HepG2 (cell line): Measurements from ENCODE around the gene NCOA6. TPM values are rescaled to one million over a fixed set of nuclear protein-coding genes. Genes with fewer than 3 reads are reported as not detected.
A peak's percentile ranks its signal among the peaks of the same experiment; 100 is the strongest.

Experiments used
- ATAC-seq: fragments of 200-7000 bp; cut with Tn5 transposase; 3 replicates; pipeline ENCODE4 v1.9.1; 2020; ENCODE audit warnings: mild to moderate bottlenecking, moderate library complexity
- BruUV-seq: library from RNA; stranded (reverse); fragments of 400-500 nt; replicated peaks from 2 replicates; lab custom pipeline; 2021; lab: Mats Ljungman, UMichigan
- CTCF ChIA-PET: fragments of 300-600 bp; formaldehyde crosslinking; extraction: SDS; loops from one replicate; lab custom pipeline; 2021; ENCODE audit warnings: low total read pairs, inconsistent platforms, low intra/inter-chr PET ratio; lab: Yijun Ruan, JAX
- POLR2A ChIA-PET: fragments of 350-600 bp; sonication (Branson Sonifier 250); formaldehyde crosslinking; loops from one replicate; lab custom pipeline; 2020; ENCODE audit warnings: antibody characterized with exemption, inconsistent platforms; lab: Yijun Ruan, JAX
- DNase-seq: peaks from one replicate; pipeline ENCODE4 v3.0.0-alpha.2; 2015; ENCODE audit warnings: low spot score
- FAIRE-seq: peaks from 3 replicates; lab custom pipeline; 2011; peaks lifted over from hg19 to GRCh38; lab: Jason Lieb, UNC
- H2AFZ ChIP-seq: one replicate; pipeline ENCODE4 v1.6.1; 2011; ENCODE audit warnings: low read length, inconsistent platforms
- H3K27ac ChIP-seq: fragments of 300-600 bp; 3 replicates; pipeline ENCODE4 v1.8.0; 2011; ENCODE audit warnings: mixed run types, mild to moderate bottlenecking, mixed read lengths, low read length, inconsistent platforms; ENCODE audit not compliant: insufficient read depth; ENCODE audit errors: extremely low read length
- H3K27me3 ChIP-seq, 2 experiments: fragments of 200-600 bp in 1 of 2; 2 replicates in 1 of 2; 3 replicates in 1 of 2; pipeline versions ENCODE4 v1.6.0 to v1.8.0; 2011; ENCODE audit warnings: low read length in 2 of 2, mild to moderate bottlenecking in 2 of 2, moderate library complexity in 2 of 2, inconsistent platforms in 1 of 2; ENCODE audit not compliant: insufficient read depth in 2 of 2, control insufficient read depth in 1 of 2
- H3K36me3 ChIP-seq, 2 experiments: fragments of 200-600 bp in 1 of 2; replicated peaks in 1 of 2; 2 replicates in 1 of 2; 3 replicates in 1 of 2; pipeline versions ENCODE4 v1.5.1 to v1.8.0; 2011; ENCODE audit warnings: low read length in 2 of 2, inconsistent platforms in 1 of 2; ENCODE audit not compliant: insufficient read depth in 2 of 2, control insufficient read depth in 1 of 2
- H3K4me1 ChIP-seq: 2 replicates; pipeline ENCODE4 v1.5.1; 2012; ENCODE audit warnings: low read length, inconsistent platforms; ENCODE audit not compliant: insufficient read depth
- H3K4me2 ChIP-seq: 2 replicates; pipeline ENCODE4 v1.6.0; 2011; ENCODE audit warnings: low read depth, low read length, inconsistent platforms
- H3K4me3 ChIP-seq, 3 experiments: fragments of 200-600 bp in 1 of 3; sonication (generic), shearing (Covaris generic) in 1 of 3; replicated peaks in 1 of 3; 2 replicates each; pipeline ENCODE4 v1.5.1; 2011 to 2016; ENCODE audit warnings: low read length in 3 of 3, inconsistent platforms in 2 of 3, low read depth in 2 of 3, mild to moderate bottlenecking in 2 of 3, control low read depth in 1 of 3, mixed read lengths in 1 of 3; ENCODE audit not compliant: insufficient read depth in 1 of 3
- H3K79me2 ChIP-seq: one replicate; pipeline ENCODE4 v1.6.1; 2011; ENCODE audit warnings: low read length, inconsistent platforms; ENCODE audit not compliant: insufficient read depth
- H3K9ac ChIP-seq: 2 replicates; pipeline ENCODE4 v1.6.0; 2011; ENCODE audit warnings: mild to moderate bottlenecking, low read depth, low read length, inconsistent platforms; ENCODE audit not compliant: insufficient read depth
- H3K9me3 ChIP-seq: 2 replicates; pipeline ENCODE4 v1.5.1; 2012; ENCODE audit warnings: mild to moderate bottlenecking, low read length
- H4K20me1 ChIP-seq: 2 replicates; pipeline ENCODE4 v1.6.0; 2011; ENCODE audit warnings: inconsistent platforms, mild to moderate bottlenecking, low read length, moderate library complexity; ENCODE audit not compliant: insufficient read depth
- HOXD1 ChIP-seq: sonication (generic); formaldehyde crosslinking; IDR thresholded peaks from 2 replicates; pipeline ENCODE4 v1.5.0; 2020; ENCODE audit warnings: missing genetic modification reagents
- PAF1 ChIP-seq: IDR thresholded peaks from 2 replicates; pipeline ENCODE4 v1.6.1; 2016; ENCODE audit warnings: missing genetic modification reagents, missing compliant biosample characterization
- POLR2A ChIP-seq, 2 experiments: IDR thresholded peaks; 2 replicates each; pipeline ENCODE4 v1.6.1; 2011; ENCODE audit warnings: low read depth in 2 of 2, low read length in 2 of 2, mild to moderate bottlenecking in 1 of 2, moderate library complexity in 1 of 2; ENCODE audit not compliant: insufficient read depth in 1 of 2
- POLR2AphosphoS2 ChIP-seq: IDR thresholded peaks from 2 replicates; pipeline ENCODE4 v1.6.1; 2011; ENCODE audit warnings: low read depth, low read length, improper control_type of control experiment
- RAD21 ChIP-seq: fragments of 450-650 bp; formaldehyde crosslinking; IDR thresholded peaks from 2 replicates; pipeline ENCODE4 v1.5.0; 2020; ENCODE audit warnings: mild to moderate bottlenecking
- RARA ChIP-seq: IDR thresholded peaks from 2 replicates; pipeline ENCODE4 v1.6.1; 2016; ENCODE audit warnings: missing genetic modification reagents, missing compliant biosample characterization
- RFX1 ChIP-seq: fragments of 450-650 bp; IDR thresholded peaks from 2 replicates; pipeline ENCODE4 v1.6.1; 2017
- SNRNP70 ChIP-seq: fragments of 200-400 bp; formaldehyde crosslinking; IDR thresholded peaks from 2 replicates; pipeline ENCODE4 v1.6.1; 2017; ENCODE audit warnings: mild to moderate bottlenecking, low read depth, low read length, moderate library complexity
- SRY ChIP-seq: sonication (generic); formaldehyde crosslinking; IDR thresholded peaks from 2 replicates; pipeline ENCODE4 v1.8.0; 2022; ENCODE audit warnings: mild to moderate bottlenecking, missing genetic modification reagents
- ZBTB7A ChIP-seq: sonication (generic); formaldehyde crosslinking; IDR thresholded peaks from 2 replicates; pipeline ENCODE4 v1.8.0; 2022; ENCODE audit warnings: mild to moderate bottlenecking, missing genetic modification reagents
- ZNF282 ChIP-seq: fragments of 450-650 bp; IDR thresholded peaks from 2 replicates; pipeline ENCODE4 v1.6.1; 2018; ENCODE audit not compliant: partially characterized antibody
- ZNF33B ChIP-seq: sonication (generic); formaldehyde crosslinking; IDR thresholded peaks from 2 replicates; pipeline ENCODE4 v1.5.1; 2020; ENCODE audit warnings: mild to moderate bottlenecking, missing genetic modification reagents
- ZNF777 ChIP-seq: sonication (generic); formaldehyde crosslinking; IDR thresholded peaks from 2 replicates; pipeline ENCODE4 v1.4.0; 2020; ENCODE audit warnings: missing genetic modification reagents
- WGBS: methylation state at CpG from one replicate; pipeline ENCODE4 v1.1.6; 2017; ENCODE audit warnings: low lambda C conversion rate; 5-methylcytosine and 5-hydroxymethylcytosine counted together
- in situ Hi-C: cut with HindIII; loops from 2 replicates; pipeline ENCODE4 v1.10.0; 2017; ENCODE audit warnings: low pct_unique_long_range_greater_than_20kb; ENCODE audit not compliant: extremely low pct_ligation_motif_present
- intact Hi-C: fragments of 100-400 bp; cut with micrococcal nuclease; formaldehyde crosslinking; loops from one replicate; pipeline ENCODE4 v1.10.0; 2022; ENCODE audit not compliant: unreplicated experiment
- polyA plus RNA-seq, 8 experiments: library from polyadenylated mRNA; depleted of rRNA in 3 of 8; stranded (reverse) in 7 of 8; unstranded in 1 of 8; fragments of >200 nt; fragmentation: Illumina TruSeq in 4 of 8; extraction: Trizol in 4 of 8; gene quantifications; 2 replicates each; pipeline versions ENCODE4 v1.2.1 to v1.2.3, GENCODE V29; 2011 to 2016; ENCODE audit warnings: low read depth in 4 of 8, missing spikeins in 1 of 8, mixed read lengths in 1 of 8; ENCODE audit not compliant: insufficient read depth in 1 of 8
- total RNA-seq, 5 experiments: library from RNA; depleted of rRNA; stranded (reverse); fragments of >200 nt; fragmentation: Illumina TruSeq; extraction: Trizol; gene quantifications; 2 replicates each; pipeline ENCODE4 v1.2.3, GENCODE V29; 2016; ENCODE audit warnings: low read depth in 1 of 5
- TF ChIP-seq, protein P1 (sequence below): fragments of 450-650 bp; IDR thresholded peaks from 2 replicates; pipeline ENCODE4 v1.6.1; 2017; ENCODE audit warnings: mild to moderate bottlenecking
- TF ChIP-seq, protein P2 (sequence below): sonication (generic); formaldehyde crosslinking; IDR thresholded peaks from 2 replicates; pipeline ENCODE4 v1.5.1; 2020; ENCODE audit warnings: mild to moderate bottlenecking, missing genetic modification reagents, moderate library complexity
- TF ChIP-seq, protein P3 (sequence below): sonication (generic); formaldehyde crosslinking; conservative IDR thresholded peaks from 2 replicates; pipeline ENCODE4 v1.8.0; 2022; ENCODE audit warnings: missing genetic modification reagents

The NCOA6 gene
- total and polyA plus RNA-seq, 2 of the 13 experiments (the other 11 are each of a cell fraction or from before 2014, with no cell fraction given), result 11.2 to 29.3 TPM

GRCh38 chr20:34710861-34711574 is 114.4 kb downstream of the NCOA6 start:
- H2AFZ ChIP-seq, result no peak overlapping the region
- peaks cover 3 to 16% of the 10 kb centered on the region in 2 experiments; a peak in 4 of 5 replicates for H3K36me3 ChIP-seq
- ChIA-PET POLR2A (interaction anchor here (0.6 to 1.4 kb wide), 3 partner anchors 34 to 89 kb away, joined by 3 to 6 read pairs (median 5); partner anchors contain the start of gene PIGU), CTCF (no interaction called here)
- in situ Hi-C loops, result loop anchor here (5.0 kb wide), 1 partner anchor 174 kb away; no protein-coding TSS in a partner anchor
- H3K4me2 ChIP-seq, result no peak overlapping the region
- peaks cover 79% of the 10 kb centered on the region for H3K4me1 ChIP-seq
- no peak overlapping the region for H3K4me3 ChIP-seq
- FAIRE-seq (no peak), DNase-seq (no peak), ATAC-seq (peak; percentile 2)
- peaks cover 5% of the 10 kb centered on the region for H3K79me2 ChIP-seq
- WGBS, result 93% methylated on average over 9 of the region's 9 CpGs
- H4K20me1 ChIP-seq, result no peaks in the 10 kb centered on the region
- TF ChIP-seq ZNF777 (CRISPR knock-in tag) (no peak), POLR2A (IDR thresholded peaks at IDR 0.05; ENCODE audit: insufficient read depth in 1 of 2, low read depth in 2 of 2, low read length in 2 of 2) (peak in 1 of 2 experiments; percentile 40; a peak in 2 of 4 replicates), ZNF282 (peak; percentile 4), SNRNP70 (no peak), SRY (CRISPR knock-in tag) (no peak), PAF1 (no peak; the same call in 1 of the 2 replicates), RARA (CRISPR knock-in tag) (no peak), POLR2AphosphoS2 (peak; percentile 83), ZBTB7A (CRISPR knock-in tag) (no peak), HOXD1 (CRISPR knock-in tag) (no peak), RFX1 (0 out of 2 replicates have a peak, but pooled peaks have one; percentile 3), RAD21 (CRISPR knock-in tag) (0 out of 2 replicates have a peak, but pooled peaks have one; percentile 5), ZNF33B (CRISPR knock-in tag) (no peak)
- TF ChIP-seq, protein P1, sequence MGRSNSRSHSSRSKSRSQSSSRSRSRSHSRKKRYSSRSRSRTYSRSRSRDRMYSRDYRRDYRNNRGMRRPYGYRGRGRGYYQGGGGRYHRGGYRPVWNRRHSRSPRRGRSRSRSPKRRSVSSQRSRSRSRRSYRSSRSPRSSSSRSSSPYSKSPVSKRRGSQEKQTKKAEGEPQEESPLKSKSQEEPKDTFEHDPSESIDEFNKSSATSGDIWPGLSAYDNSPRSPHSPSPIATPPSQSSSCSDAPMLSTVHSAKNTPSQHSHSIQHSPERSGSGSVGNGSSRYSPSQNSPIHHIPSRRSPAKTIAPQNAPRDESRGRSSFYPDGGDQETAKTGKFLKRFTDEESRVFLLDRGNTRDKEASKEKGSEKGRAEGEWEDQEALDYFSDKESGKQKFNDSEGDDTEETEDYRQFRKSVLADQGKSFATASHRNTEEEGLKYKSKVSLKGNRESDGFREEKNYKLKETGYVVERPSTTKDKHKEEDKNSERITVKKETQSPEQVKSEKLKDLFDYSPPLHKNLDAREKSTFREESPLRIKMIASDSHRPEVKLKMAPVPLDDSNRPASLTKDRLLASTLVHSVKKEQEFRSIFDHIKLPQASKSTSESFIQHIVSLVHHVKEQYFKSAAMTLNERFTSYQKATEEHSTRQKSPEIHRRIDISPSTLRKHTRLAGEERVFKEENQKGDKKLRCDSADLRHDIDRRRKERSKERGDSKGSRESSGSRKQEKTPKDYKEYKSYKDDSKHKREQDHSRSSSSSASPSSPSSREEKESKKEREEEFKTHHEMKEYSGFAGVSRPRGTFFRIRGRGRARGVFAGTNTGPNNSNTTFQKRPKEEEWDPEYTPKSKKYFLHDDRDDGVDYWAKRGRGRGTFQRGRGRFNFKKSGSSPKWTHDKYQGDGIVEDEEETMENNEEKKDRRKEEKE, result no peak
- TF ChIP-seq, protein P2, sequence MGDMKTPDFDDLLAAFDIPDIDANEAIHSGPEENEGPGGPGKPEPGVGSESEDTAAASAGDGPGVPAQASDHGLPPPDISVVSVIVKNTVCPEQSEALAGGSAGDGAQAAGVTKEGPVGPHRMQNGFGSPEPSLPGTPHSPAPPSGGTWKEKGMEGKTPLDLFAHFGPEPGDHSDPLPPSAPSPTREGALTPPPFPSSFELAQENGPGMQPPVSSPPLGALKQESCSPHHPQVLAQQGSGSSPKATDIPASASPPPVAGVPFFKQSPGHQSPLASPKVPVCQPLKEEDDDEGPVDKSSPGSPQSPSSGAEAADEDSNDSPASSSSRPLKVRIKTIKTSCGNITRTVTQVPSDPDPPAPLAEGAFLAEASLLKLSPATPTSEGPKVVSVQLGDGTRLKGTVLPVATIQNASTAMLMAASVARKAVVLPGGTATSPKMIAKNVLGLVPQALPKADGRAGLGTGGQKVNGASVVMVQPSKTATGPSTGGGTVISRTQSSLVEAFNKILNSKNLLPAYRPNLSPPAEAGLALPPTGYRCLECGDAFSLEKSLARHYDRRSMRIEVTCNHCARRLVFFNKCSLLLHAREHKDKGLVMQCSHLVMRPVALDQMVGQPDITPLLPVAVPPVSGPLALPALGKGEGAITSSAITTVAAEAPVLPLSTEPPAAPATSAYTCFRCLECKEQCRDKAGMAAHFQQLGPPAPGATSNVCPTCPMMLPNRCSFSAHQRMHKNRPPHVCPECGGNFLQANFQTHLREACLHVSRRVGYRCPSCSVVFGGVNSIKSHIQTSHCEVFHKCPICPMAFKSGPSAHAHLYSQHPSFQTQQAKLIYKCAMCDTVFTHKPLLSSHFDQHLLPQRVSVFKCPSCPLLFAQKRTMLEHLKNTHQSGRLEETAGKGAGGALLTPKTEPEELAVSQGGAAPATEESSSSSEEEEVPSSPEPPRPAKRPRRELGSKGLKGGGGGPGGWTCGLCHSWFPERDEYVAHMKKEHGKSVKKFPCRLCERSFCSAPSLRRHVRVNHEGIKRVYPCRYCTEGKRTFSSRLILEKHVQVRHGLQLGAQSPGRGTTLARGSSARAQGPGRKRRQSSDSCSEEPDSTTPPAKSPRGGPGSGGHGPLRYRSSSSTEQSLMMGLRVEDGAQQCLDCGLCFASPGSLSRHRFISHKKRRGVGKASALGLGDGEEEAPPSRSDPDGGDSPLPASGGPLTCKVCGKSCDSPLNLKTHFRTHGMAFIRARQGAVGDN (CRISPR knock-in tag), result peak; percentile 43; the same call in 1 of the 2 replicates
- TF ChIP-seq, protein P3, sequence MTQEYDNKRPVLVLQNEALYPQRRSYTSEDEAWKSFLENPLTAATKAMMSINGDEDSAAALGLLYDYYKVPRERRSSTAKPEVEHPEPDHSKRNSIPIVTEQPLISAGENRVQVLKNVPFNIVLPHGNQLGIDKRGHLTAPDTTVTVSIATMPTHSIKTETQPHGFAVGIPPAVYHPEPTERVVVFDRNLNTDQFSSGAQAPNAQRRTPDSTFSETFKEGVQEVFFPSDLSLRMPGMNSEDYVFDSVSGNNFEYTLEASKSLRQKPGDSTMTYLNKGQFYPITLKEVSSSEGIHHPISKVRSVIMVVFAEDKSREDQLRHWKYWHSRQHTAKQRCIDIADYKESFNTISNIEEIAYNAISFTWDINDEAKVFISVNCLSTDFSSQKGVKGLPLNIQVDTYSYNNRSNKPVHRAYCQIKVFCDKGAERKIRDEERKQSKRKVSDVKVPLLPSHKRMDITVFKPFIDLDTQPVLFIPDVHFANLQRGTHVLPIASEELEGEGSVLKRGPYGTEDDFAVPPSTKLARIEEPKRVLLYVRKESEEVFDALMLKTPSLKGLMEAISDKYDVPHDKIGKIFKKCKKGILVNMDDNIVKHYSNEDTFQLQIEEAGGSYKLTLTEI (CRISPR knock-in tag), result no peak
- TF ChIP-seq, all 625 proteins: peak for 6
- Histone ChIP-seq H3K9me3 (no peaks in the 10 kb centered on the region), H3K27me3 (no peaks in the 10 kb centered on the region), H3K9ac (no peak overlapping the region), H3K27ac (peak overlapping the region; percentile 15)
- BruUV-seq, result no TSS peak
- intact Hi-C loops, result no loop called here
